H1 (cell line): Measurements from ENCODE around the gene INPP4B. TPM values are rescaled to one million over a fixed set of nuclear protein-coding genes. Genes with fewer than 3 reads are reported as not detected.

Experiments used
- BCL11A ChIP-seq, 2 experiments: IDR thresholded peaks; one replicate each; pipeline ENCODE4 v1.6.1; 2011; ENCODE audit warnings: low read depth in 2 of 2, low read length in 2 of 2, mild to moderate bottlenecking in 2 of 2
- CHD7 ChIP-seq: fragments of 300-600 bp; sonication (generic); IDR thresholded peaks from 2 replicates; pipeline ENCODE4 v1.7.1; 2012; ENCODE audit warnings: low read length, moderate library complexity, mild to moderate bottlenecking, inconsistent platforms; ENCODE audit not compliant: insufficient replicate concordance
- E2F6 ChIP-seq: IDR thresholded peaks from 2 replicates; pipeline ENCODE4 v1.6.1; 2012; ENCODE audit warnings: inconsistent platforms
- GTF2F1 ChIP-seq: IDR thresholded peaks from 2 replicates; pipeline ENCODE4 v1.6.1; 2012; ENCODE audit warnings: low read depth, low read length, improper control_type of control experiment, borderline replicate concordance
- HDAC6 ChIP-seq: IDR thresholded peaks from one replicate; pipeline ENCODE4 v1.7.1; 2012; ENCODE audit warnings: low read depth, mild to moderate bottlenecking, inconsistent platforms, low read length, moderate library complexity
- RAD21 ChIP-seq, 2 experiments: IDR thresholded peaks in 1 of 2; conservative IDR thresholded peaks in 1 of 2; 2 replicates each; pipeline ENCODE4 v1.6.1; 2011; ENCODE audit warnings: low read depth in 2 of 2, low read length in 2 of 2, improper control_type of control experiment in 1 of 2, inconsistent platforms in 1 of 2, mild to moderate bottlenecking in 1 of 2, moderate library complexity in 1 of 2
- RFX5 ChIP-seq: IDR thresholded peaks from 2 replicates; pipeline ENCODE4 v1.6.1; 2011; ENCODE audit warnings: low read depth, low read length, improper control_type of control experiment, borderline replicate concordance
- SAP30 ChIP-seq: fragments of 300-600 bp; sonication (generic); IDR thresholded peaks from 2 replicates; pipeline ENCODE4 v1.7.1; 2012; ENCODE audit warnings: low read length, moderate library complexity, mild to moderate bottlenecking, inconsistent platforms; ENCODE audit not compliant: insufficient read depth, insufficient replicate concordance
- SIX5 ChIP-seq: IDR thresholded peaks from 2 replicates; pipeline ENCODE4 v1.6.1; 2011; ENCODE audit warnings: mild to moderate bottlenecking, low read depth, low read length
- polyA plus RNA-seq, 7 experiments: library from polyadenylated mRNA; depleted of rRNA in 3 of 7; stranded (reverse) in 5 of 7; unstranded in 2 of 7; fragments of >200 nt in 5 of 7; fragments of 200-250 nt in 2 of 7; gene quantifications; 1 replicate in 5 of 7; 2 replicates in 1 of 7; 4 replicates in 1 of 7; pipeline versions ENCODE4 v1.2.1 to v1.2.3, GENCODE V29; 2011 to 2013; ENCODE audit warnings: missing spikeins in 2 of 7, mixed read lengths in 2 of 7
- total RNA-seq: library from RNA; stranded (reverse); fragmentation: NEBNext Ultra II Directional; extraction: Animal tissue kit (Norgen Biotek cat#: 25700); gene quantifications from 2 replicates; pipeline ENCODE4 v1.2.1, GENCODE V29; 2021

The INPP4B gene
- total and polyA plus RNA-seq, 2 of the 8 experiments (the other 6 are each of a cell fraction or from before 2014, with no cell fraction given): 0.11 to 0.54 TPM

- no peak for TF ChIP-seq CHD7
- TF ChIP-seq SAP30: no peak
- no peak for TF ChIP-seq GTF2F1
- no peak for TF ChIP-seq HDAC6
- no peak for TF ChIP-seq BCL11A (IDR thresholded peaks at IDR 0.05; ENCODE audit: low read depth in 2 of 2, low read length in 2 of 2)
- TF ChIP-seq SIX5: no peak
- TF ChIP-seq RFX5: no peak
- TF ChIP-seq RAD21 (IDR thresholded peaks at IDR 0.05 in 1 of 2, conservative IDR thresholded peaks at IDR 0.05 in 1 of 2; ENCODE audit: low read depth in 2 of 2, low read length in 2 of 2): no peak
- TF ChIP-seq E2F6: no peak
Measured at GRCh38 chr4:142509881-142510280, 336.2 kb downstream of the INPP4B start (continued).
